NCI-H345 (cell line): ENCODE measurements around the gene LOXL4.

Source experiments
- DNase-seq: peaks from one replicate; lab custom pipeline; 2025; lab: John Stamatoyannopoulos, UW

LOXL4 gene

GRCh38 chr10:98267894-98268693 is at the start of gene LOXL4:
Gene LOXL4 (minus strand): TSS chr10:98268194. CDS start chr10:98263019, 5,175 bp downstream.
- peak; percentile 36 for DNase-seq

DNA sequence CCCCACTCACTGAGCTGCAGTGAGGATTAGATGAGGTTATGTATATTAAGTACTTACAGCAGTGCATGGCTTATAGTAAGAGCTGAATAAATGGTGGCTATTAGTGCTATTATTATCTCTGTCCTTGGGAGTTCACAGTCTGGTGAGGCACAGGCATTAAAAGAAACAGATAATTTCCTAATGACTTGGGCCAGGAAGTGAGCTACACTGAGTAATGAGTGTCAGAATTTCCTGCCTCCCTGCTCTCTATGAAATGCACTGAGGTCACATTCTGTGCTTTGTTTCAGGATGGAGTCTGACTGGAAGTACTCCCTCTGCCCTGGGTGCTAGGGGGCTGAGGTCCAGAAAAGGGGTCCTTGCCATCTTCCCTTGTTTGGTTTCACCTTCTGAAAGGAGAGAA is 48.7 kb upstream of the LOXL4 start:
- no peak for DNase-seq

DNA sequence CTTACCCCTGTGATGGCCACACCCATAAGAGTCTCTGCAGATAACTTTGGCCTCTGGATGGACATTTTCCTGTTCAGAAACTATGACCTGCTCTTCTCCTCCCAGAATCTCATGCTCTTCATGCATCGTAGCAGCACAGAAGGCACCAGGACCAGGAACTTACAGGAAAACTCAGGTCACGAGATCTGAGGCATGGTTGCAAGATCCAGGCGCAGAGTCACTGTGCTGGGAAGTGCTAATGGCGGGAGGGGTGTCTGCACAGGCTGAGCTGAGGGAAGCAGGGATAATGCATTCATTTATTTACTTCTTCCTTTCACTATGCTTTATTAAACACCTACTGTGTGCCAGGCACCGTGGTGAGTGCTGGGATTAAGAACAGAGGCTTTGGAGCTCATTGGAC is 48.2 kb upstream of the LOXL4 start:
- DNase-seq: no peak

DNA sequence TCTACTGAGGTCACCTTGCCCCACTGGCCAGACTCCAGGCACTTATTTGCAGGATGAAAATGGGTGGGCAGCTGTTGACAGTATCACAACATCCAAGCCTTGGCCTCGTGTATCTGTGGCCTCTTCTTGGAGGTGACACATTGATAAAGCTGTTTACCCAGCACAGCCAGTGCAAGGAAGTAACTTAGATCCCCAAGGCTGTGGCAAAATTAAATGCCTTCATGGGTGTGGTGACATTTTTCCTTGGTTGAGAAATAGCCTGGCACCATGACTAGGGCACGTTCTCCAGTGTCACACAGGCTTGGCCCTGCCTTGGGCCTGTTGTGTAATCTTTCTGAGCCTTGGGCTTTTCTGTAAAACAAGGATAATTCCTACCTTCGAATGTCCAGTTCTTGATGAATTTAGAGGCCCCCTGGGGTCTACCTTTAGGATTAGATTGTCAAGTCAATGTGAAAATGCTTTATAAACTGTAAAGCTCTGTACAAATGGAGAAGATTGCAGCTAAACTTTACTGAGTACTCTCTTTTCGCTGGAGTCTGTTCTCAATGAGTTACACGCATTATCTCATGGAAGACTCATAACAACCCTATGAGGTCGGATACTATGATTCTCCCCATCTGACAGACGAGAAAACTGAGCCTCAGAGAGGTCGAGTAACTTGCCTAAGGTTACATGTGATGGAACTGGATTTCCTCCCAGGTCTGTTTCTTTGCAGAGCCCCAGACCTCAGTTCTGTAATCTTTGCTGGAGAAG is 46.7 kb upstream of the LOXL4 start:
- DNase-seq: no peak

- DNase-seq: no peak
These were observed 45.6 kb upstream of the LOXL4 start for GRCh38 chr10:98313598-98313997.

GRCh38 chr10:98312822-98313221 is 44.8 kb upstream of the LOXL4 start:
- no peak for DNase-seq

GRCh38 chr10:98312349-98312748 is 44.4 kb upstream of the LOXL4 start:
- DNase-seq: no peak

DNA sequence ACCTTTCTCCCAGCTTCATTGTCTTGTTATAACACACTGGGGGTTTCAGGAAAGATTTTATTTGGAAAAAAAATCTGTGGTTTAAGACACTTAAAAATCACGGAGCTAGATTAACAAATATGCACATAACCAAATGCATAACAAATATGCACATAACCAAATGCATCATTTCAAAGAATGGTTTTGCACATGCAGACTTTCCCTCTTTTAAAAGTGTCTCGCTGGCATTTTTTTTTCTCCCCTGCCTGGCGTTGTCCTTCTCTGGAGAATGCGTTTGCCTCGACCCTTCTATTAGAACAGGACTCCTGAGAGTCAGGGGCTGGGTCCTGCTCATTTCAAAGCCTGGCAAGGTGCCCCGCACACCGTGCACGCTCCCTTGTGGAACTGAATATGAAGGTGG is 42.7 kb upstream of the LOXL4 start:
- no peak for DNase-seq

- peak; percentile 43 for DNase-seq
These were observed 41.7 kb upstream of the LOXL4 start for GRCh38 chr10:98309366-98310355.

DNA sequence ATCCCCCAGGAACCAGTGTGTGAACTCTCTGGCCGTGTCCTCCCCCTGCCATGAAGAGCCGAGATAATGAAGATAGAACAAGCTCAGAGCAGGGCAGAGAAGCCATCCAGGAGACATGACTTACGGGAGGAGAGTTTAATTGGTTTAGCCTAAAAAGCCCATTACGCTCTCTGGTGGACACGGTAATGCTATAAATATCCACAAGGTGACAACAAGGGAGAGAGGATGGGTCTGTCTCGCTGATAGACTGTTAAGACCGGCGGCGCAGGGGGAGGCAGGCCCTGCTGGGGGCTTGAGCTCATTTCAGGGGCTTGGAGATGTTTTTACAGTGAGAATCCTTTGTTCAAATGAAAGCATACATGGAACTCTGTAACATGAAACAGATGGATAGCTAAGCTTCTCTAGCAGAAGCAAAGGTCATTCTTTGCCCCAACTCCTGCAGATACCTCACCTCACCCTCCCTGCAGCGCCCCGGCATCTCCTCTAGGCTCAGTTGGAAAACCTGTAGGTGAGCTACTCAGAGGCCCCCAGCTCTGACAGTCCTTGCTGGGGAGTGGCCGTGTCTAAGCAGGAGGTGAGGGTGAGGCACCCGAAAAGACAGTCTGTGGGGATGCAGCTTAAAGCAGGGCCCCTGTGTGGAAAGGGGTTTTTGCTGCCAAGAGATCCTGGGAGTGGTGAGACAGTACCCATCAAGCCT is 40.8 kb upstream of the LOXL4 start:
- no peak for DNase-seq

DNA sequence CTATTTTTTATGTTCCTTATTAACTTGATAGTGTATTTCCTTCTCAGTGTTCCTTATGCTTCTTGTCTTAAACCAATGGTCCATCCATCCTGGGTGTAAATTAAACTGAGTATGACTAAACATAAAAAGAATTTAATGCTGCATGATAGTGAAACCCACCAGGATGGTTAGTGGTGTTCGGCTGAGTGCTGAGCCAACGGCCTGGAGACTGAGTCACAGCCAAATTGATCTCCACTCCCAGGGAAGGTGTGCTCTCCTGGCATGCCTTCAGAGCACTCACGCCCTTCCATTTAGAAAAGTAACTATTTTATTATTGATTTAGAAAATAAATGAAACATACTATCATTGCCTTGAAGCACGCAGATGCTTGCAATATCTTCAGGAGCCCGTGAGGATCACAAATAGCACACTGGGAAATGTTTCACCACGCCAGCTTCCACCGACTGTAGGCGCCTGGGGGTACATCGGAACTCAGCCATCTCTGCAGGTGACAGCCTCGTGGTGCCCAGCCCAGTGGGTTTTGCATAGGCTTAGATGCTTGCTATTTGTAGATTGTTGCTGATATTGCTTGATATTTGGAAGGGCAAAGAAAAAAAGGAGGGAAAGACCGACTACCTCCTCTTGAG is 40.0 kb upstream of the LOXL4 start:
- DNase-seq: no peak

GRCh38 chr10:98306501-98306900 is 38.5 kb upstream of the LOXL4 start:
- DNase-seq: no peak

DNA sequence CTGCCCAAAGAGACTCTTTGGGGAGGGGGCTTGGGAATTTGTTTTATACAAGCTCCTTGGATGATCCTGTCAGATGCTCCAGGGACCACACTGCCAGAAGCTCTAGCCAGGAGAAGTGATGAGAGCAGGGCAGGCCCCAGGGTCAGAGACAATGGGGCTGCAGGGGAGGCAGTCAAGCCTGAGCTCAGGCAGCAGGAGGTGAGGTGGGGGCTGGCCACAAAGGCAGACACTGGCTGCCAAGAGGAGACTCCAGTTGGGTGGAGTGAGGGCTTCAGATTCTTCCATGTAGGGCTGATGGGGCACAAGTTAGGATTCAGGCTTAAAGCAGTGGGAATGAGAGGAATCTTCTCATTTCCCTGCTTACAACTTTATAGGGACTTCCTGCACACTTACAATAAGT is 35.6 kb upstream of the LOXL4 start:
- DNase-seq: no peak

DNA sequence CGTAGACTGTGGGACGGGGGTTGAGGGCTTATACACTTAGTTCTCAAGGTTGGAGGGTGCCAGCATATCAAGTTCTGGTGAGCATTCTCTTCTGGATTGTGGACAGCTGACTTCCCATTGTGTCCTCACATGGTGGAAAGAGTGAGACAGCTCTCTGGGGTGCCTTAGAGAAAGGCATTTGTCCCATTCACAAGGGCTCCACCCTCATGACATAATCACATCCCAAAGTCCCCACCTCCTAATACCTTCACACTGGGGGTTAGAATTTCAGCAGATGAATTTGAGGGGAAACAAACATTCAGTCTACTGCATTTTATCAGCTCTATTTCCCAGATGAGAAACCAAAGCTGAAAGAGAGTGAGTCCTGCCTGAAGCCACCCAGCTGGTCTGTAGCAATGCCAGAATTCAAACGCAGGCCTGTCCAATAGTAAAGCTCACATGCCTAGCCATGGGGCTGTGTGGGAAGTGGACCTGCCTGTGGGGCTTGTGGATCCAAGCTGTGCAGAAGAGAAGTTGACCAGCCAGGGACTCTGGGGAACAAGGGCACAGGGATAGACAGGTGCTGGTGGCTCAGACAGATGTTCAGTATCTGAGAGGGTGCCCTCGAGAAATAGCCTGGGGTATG is 34.9 kb upstream of the LOXL4 start:
- DNase-seq: no peak

DNA sequence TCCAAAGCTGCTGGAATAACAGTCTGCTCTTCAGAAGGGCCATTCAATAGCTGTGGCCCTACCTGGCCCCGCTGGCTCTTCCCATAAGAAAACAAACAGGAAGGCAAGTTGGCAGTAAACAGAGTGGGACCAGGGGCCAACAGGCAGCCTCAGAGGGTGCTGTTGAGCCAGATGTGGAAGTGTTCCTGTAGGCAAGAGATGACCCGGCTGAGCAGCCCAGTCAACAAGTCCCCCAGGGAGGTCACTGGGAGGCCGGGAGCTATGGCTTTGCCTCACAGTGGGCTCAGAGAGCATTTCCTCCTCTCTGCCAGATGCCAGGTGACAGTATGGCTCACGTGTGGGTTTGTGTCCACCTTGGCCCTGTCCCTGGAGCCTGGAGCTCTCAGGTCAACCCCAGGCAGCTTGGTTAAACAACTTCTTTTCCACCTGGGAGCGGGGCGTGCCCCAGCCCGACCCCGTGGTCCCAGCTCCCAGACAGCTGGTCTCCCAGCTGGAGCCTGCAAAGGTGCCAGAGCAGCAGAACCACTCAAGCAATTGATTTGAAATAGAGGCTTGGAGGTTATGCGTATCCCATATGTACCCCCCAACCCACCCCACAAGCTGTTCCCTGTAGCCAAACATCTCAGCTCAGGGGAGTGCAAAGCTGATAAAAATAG is 33.8 kb upstream of the LOXL4 start:
- no peak for DNase-seq

DNA sequence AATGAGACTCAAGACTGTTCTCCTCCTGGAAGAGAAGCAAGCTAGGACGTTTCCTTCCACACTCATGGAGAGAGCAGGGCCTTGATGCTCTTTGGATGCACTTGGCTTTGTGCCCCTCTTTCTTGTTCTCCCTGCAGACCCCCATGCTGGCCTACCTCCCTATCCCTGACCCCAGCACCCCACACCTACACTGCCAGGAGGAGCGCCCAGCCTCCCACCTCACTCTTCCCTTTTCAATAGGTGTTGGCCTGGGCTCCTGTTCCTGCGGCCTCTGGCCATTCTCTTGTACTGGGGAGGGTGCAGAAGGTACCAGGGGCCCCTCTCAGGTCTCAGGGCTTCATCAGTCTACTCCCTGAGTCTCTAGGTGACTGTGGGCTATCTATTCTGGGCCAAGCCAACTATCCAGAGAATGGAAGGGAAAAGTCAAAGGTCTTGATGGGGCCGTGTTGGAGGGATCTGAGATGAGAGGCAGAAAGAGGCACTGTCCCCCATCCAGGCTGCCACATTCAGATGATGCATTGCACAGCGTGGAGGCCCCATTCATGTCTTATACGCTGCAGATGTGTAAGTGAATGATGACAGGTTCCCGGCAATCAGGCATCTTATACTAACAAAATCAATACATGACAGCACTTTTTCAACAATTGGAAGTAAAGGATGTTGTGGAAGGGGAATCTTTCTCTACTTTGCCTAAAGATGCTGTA is 32.7 kb upstream of the LOXL4 start:
- DNase-seq: no peak

DNA sequence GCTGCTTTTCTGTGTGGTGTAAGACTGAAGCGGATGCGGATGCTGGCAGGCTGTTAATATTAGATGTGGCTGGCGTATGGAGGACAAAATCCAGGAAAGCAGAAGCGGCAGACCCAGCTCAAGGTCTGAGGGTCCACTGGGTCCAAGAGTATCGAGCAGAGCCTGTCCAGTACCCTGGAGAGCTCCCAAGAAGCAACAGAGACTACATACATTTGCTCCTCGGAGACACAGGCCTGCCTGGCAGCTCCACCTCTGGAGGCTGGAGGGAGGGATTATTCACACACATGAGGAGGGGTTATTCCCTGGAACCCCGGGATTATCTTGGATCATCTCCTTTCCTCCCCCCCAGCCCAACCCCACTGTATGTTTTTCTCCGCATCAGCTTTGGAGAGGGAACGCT is 31.3 kb upstream of the LOXL4 start:
- no peak for DNase-seq

DNA sequence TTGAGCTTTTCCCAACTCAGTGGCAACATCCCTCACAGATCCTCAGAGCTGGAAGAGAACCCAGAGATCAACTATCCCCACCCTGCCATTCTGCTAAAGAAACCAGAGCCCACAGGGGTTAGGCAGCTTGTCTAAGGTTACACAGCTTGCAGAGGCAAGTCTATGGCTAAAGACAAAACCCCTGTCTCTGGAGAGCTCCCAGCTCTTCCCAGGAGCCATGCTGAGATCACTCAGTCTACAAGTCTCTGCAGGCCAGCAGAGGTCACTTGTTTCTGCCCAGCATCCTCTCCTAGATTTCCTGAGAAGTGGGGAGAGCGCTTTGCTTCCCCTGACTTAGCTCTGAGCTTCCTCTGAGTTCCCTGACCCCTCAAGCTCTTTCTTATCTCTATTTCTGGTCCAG is 28.5 kb upstream of the LOXL4 start:
- no peak for DNase-seq

- no peak for DNase-seq
These were observed 27.9 kb upstream of the LOXL4 start for GRCh38 chr10:98295907-98296306.

DNA sequence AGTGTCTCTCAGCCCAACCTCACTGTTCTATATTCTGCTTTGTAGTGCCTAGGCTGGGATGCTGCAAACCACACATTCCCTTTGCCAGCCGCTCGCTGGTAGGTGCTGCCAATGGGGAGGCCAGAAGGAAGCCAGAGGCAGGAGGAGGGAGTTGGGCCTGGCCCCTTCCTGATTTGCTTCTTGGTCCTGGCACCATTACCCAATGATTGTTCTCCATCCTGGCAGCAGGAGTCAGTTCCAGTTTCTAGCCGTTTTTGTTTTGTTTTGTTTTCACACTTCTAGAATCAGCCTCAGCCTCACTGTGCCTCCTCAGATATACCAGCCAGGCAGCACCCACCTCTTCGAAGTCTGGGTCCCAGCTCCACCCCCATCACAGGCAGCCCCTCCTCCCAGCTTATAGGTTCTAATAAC is 27.4 kb upstream of the LOXL4 start:
- no peak for DNase-seq
